ENCODE measurements around the gene ASB7.

GRCh38 chr15:100688549-100689120 is 86.2 kb downstream of the ASB7 start:
- TF ChIP-seq CTCF (optimal IDR thresholded peaks at IDR 0.05 in 1 of 3, IDR thresholded peaks at IDR 0.05 in 1 of 3, conservative IDR thresholded peaks at IDR 0.05 in 1 of 3; ENCODE audit: extremely low read depth in 1 of 3, insufficient read depth in 2 of 3, low read length in 3 of 3), result no peak
- TF ChIP-seq EZH2 (IDR thresholded peaks at IDR 0.05; ENCODE audit: low read length), result no peak

All from keratinocyte (primary cell).